Measurements from ENCODE around the gene ARID3C.

Gene ARID3C

GRCh38 chr9:34584970-34585369 lies 43.9 kb downstream of the ARID3C start:
- TF ChIP-seq CTCF (IDR thresholded peaks at IDR 0.05; ENCODE audit: low read depth, low read length), result no peak
- no peak overlapping the region for H3K4me3 ChIP-seq (replicated peaks in 1 of 2; ENCODE audit: low read depth in 2 of 2, low read length in 2 of 2)
- no peak for DNase-seq (ENCODE audit: low read depth in 2 of 2)

DNA sequence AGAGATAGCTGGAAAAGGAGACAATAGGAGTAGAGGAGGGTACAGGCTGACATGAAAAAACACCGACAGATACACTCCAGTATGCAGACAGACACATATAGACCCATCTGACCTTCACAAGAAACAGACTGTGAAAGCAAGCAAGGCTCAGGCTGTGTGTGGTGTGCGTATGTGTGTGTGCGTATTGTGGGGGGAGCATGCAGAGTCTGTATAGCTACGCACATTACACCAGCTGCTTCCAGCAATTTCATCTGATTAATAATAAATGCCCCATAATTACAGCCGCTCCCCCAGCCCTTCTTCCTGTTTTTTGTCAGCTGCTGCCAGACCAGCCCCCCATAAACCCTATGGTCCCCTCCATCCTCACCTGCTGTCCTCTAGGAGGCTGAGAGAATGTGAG lies 46.1 kb downstream of the ARID3C start:
- no peak for TF ChIP-seq CTCF (IDR thresholded peaks at IDR 0.05; ENCODE audit: low read depth, low read length)
- no peak for DNase-seq (ENCODE audit: low read depth in 2 of 2)
- H3K4me3 ChIP-seq (replicated peaks in 1 of 2; ENCODE audit: low read depth in 2 of 2, low read length in 2 of 2), result no peak overlapping the region

- H3K4me3 ChIP-seq (replicated peaks in 1 of 2; ENCODE audit: low read depth in 2 of 2, low read length in 2 of 2), result no peak overlapping the region
- no peak for DNase-seq (ENCODE audit: low read depth in 2 of 2)
- no peak for TF ChIP-seq CTCF (IDR thresholded peaks at IDR 0.05; ENCODE audit: low read depth, low read length)
Observed at GRCh38 chr9:34581318-34581717, 47.5 kb downstream of the ARID3C start.

DNA sequence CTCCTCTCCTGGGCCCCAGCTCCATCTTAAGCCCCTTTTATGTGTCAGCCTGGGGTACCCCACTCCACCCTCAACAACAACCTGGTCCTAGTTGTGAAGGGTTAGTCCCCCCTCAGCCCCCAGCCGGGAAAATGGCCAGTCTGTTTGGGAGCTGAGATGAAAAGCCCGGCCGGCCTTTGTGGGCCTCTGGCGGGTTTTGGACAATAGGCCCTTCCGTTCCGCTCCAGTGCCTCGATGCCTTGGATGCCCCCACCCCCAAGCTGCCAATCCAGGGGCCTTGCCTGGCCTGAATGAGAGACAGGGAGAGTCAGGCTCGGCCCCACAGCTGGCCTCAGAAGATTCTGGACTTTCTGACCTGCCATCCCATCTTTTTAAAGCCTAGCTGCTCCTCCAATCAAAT lies 48.5 kb downstream of the ARID3C start:
- DNase-seq (ENCODE audit: low read depth in 2 of 2), result no peak
- no peak for TF ChIP-seq CTCF (IDR thresholded peaks at IDR 0.05; ENCODE audit: low read depth, low read length)
- no peak overlapping the region for H3K4me3 ChIP-seq (replicated peaks in 1 of 2; ENCODE audit: low read depth in 2 of 2, low read length in 2 of 2)

DNA sequence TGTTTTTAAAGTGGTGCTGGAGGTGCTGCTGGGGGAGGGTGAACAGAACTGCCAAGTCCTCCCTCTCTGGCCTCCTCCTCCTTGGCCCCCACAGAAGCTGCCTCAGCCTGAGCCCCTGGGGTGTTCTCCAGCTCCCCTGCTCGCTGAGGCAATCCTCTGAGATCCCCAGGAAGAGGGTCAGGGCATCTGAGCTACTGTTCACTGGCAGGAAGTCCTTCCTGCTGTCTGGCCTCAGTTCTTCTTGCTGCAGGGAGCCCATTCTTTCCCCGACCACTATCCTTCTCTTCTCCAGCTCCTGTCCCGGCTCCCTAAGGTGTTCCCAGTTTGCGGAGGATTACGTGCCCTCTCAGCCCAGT lies 49.1 kb downstream of the ARID3C start:
- no peak for DNase-seq (ENCODE audit: low read depth in 2 of 2)
- no peak for TF ChIP-seq CTCF (IDR thresholded peaks at IDR 0.05; ENCODE audit: low read depth, low read length)
- no peak overlapping the region for H3K4me3 ChIP-seq (replicated peaks in 1 of 2; ENCODE audit: low read depth in 2 of 2, low read length in 2 of 2)

DNA sequence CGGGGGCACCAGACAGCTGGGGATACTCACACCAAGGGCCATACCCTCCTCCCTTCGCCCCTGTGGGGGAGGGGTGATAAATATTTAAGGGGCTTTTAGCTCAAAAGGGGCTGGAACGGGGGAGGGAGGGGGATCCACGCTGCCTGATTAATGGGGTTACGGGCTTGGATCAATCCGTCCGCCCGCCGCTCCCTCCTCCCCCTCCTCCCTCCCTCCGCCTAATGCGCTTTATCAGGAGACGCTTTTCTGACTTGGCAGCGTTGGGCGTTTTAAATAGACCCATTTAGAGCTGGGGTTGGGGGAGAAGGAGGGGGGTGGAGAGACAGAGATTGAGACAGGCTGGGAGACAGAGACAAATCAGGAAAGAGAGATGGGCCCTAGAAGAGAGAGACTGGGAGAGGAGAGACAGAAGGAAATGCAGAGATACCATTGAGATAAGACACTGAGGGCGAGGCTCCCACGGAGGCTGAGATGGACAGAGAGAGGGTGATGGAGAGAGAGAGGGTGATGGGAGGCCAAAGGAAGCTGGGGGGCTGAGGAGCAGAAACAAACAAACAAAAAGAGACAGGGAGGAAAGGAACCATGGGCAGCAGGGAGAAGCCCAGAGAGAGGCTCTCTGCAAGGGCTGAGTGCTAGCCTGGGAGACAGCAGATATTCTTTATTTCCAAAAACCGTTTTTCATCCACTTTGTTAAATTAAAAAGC lies 49.6 kb downstream of the ARID3C start:
- no peak overlapping the region for H3K4me3 ChIP-seq (replicated peaks in 1 of 2; ENCODE audit: low read depth in 2 of 2, low read length in 2 of 2)
- no peak for TF ChIP-seq CTCF (IDR thresholded peaks at IDR 0.05; ENCODE audit: low read depth, low read length)
- DNase-seq (ENCODE audit: low read depth in 2 of 2), result no peak

Data from cardiac fibroblast (primary cell).